Activated CD4-positive, CD25-positive, alpha-beta regulatory T cell (primary cell): ENCODE measurements around the gene METRNL.
A peak's percentile ranks its signal among the peaks of the same experiment; 100 is the strongest.
"Not testable (repeated sequence)": the region's sequence is repeated elsewhere in the genome, so short reads cannot be mapped to it uniquely, and the experiment has no call there.

Source experiments
- DNase-seq, 4 experiments: peaks; one replicate each; lab custom pipeline; 2025; lab: John Stamatoyannopoulos, UW

Gene METRNL

DNA sequence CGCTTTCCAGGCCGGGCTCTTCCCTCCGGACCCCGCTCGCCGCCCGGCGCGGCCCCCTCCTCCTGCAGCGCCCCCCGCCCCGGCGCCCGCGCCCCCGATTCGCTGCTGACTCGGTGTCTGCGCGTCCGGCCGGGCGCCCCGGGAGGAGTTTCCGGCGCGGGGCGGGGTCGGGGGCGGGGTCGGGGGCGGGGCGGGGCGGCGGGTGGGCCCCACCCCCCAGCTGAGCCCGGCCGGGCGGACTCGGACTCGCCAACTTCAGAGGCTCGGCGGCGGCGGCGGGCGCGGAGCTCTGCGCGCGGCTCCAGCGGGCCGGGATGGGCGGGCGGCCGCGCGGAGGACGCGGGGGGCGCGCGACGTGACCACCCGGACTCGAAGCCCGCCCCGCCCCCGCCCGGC lies at the start of gene METRNL:
Gene METRNL (plus strand): TSS at position 258 of the 396 bp plus-strand sequence. CDS start 207 bp downstream, outside the sequence.
- peak; percentile 30 to 55 (median 40) for DNase-seq

DNA sequence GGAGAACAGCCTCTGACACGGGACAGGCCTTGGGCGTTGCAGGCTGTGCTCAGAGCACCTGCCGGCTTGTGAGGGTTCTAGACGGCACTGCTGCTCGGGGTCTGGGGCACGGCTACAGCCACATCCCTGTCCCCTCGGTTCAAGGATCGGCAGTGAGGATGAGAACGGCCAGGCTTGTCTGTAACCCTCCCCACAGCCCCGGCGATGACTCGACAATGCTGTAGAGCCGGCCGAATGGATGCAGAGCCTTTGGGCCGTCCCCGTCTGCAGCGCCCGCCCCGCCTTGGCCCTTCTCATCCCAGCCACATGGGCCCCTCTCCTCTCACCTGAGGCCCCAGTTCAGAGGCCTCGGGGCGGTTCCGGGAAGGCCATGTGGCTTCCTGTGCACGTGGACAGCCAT lies 49.0 kb upstream of the METRNL start:
- DNase-seq, result no peak

DNA sequence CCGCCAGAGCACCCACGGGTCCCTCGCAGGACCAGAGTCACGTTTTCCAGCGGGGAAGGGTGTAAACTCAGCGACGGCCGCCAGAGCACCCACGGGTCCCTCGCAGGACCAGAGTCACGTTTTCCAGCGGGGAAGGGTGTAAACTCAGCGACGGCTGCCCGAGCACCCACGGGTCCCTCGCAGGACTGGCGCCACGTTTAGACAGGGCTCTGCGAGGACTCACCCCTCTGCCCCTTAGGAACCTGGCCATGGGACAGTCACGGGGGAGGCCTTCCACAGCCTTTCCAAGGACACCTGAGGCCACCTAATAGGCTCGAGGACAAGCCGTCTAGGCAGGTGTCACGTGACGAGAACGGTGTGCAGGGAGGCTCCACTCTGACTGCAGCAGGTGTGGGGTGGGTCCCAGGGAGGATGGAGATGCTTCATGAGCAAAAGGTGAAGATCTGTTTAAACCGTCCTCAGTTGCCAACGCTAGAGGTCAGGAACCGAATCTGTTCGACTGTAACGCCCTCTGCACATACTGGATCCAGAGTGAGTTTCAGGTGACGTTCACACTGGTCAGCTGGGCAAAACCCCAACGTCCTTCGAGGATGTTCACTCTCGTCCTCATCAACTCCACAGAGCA lies 48.0 kb upstream of the METRNL start:
- DNase-seq, result no peak

GRCh38 chr17:83031946-83032451 lies 47.4 kb upstream of the METRNL start:
- DNase-seq, result not testable (repeated sequence)

DNA sequence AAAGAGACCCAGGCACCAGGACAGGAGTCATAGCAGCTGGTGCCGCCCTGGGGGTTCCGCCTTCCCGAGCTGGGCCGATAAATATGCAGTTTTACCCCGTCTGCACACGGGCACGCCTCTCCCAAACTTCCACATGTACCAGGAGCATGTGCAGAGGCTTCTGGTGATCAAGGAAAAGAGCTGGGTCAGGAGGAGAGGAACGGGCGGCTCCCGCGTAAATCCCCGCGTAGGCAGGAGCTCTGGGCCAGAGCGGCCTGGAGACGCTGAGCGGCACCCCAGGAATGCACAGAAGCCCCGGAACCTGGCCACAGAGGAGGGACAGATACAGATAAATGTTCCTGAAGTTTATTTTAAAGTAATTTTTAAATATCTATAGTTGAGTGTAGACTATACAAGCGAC lies 46.6 kb upstream of the METRNL start:
- DNase-seq, result no peak

DNA sequence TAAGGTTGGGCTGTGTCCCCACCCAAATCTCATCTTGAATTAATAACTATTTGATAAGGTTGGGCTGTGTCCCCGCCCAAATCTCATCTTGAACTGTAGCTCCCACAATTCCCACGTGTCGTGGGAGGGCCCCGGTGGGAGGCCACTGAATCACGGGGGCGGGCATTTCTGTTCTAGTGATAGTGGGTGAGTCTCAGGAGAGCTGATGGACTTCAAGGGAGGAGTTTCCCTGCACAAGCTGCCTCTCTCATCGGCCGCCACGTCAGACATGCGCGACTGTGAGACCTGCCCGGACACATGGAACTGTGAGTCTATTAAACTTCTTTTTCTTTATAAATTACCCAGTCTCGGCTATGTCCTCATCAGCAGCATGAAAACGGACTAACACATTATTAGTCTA lies 44.9 kb upstream of the METRNL start:
- no peak for DNase-seq

- DNase-seq, result no peak
Observed at GRCh38 chr17:83035722-83036121, 43.7 kb upstream of the METRNL start.

DNA sequence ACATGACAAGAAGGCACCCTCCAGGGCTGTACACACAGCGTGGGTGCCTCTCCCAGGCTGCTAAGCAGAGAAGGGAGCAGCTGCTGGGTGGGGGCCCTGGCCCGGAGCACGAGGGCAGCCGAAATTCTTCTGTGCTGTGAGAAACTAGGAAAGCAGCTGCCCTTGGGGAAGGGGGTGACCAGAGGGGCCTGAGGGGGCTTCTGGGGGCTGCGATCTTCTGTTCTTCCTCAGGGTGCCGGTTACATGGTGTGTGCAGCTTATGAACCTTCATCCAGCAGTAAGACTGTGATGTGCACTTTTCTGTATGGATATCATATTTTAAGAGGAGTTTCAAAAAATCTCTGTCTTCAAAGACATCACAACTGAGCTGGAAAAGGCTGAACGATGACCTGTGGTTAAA lies 43.2 kb upstream of the METRNL start:
- no peak for DNase-seq

GRCh38 chr17:83036666-83037065 lies 42.7 kb upstream of the METRNL start:
- DNase-seq, result no peak

DNA sequence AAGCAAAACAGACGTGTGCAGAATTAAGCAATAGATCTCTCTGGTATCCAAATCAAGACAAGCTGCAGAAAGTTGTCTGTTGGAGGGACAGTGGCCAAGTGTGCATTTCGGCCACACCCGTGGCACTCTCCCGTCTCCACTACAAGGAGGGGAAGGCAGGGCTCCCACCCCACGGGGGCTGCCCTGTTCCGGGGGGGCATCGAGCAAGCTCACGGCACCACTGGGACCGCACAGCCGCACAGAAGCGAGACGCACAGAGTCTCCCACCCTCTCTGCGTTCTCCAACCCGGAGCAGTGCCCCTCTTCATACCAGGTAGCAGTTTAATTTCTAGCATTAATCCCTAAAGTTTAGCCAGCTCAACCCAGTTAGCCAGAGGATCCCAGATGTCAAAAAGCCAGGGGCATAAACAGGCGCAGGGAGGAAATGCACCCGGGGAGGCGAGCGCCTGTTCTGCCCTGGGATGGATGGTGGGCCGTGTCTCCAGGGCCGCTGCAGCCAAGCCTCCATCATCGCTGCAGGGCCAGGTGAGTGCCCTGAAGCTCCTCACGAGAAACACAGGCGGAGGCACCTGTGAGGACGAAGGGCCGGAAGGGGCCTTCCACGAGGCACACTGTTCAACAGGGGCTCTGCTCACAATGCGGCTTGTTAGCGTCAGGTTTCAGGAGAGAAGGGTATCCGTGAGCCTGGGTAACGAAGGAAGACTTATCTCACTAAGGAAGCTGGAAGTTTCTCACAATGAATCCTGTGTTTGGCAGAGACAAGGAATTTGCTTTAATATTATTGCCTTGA lies 42.1 kb upstream of the METRNL start:
- DNase-seq, result no peak

GRCh38 chr17:83037874-83038165 lies 41.6 kb upstream of the METRNL start:
- no peak for DNase-seq

GRCh38 chr17:83038983-83039382 lies 40.4 kb upstream of the METRNL start:
- DNase-seq, result not testable (repeated sequence)

DNA sequence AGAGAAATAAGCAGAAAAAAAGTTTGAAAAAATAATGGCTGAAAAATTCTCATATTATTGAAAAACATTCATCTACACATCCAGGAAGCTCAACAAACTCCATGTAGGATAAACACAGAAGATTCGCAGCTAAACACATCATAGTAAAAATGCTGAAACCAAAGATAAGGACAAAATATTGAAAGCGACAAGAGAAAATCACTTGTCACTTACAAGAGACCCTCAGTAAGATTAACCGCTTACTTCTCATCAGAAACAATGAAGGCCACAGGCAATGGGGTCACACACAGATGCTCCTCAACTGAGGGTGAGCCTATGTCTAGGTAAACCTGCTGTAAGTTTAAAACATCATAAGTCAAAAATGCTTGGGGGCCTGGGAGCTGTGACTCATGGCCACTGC lies 38.1 kb upstream of the METRNL start:
- DNase-seq, result no peak

DNA sequence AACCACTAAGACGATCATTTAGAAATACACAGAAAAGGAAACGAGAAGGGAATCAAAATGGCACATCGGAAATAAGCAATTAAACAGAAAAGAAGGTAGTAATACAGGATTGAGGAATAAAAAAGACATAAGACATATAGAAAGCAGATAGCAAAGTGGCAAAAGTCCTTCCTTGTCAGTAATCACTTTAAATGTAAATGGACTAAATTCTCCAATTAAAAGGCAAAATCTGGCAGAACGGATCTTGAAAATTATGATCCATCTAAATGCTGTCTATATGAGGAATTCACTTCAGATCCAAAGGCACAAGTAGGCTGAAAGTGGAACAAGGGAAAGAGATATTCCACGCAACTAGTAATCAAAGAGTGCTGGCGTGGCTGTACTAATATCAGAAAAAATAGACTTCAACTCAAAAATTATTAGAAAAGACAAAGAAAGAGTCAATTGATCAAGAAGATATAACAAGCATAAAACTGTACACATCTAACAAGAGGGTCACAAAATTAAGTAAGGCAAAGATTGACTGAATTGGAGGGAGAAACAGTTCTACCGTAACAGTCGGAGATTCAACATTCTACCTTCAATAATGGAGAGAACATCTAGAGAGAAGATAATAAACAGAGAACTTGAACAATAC lies 36.8 kb upstream of the METRNL start:
- DNase-seq, result no peak

- DNase-seq, result not testable (repeated sequence)
Observed at GRCh38 chr17:83044479-83044878, 34.9 kb upstream of the METRNL start.

DNA sequence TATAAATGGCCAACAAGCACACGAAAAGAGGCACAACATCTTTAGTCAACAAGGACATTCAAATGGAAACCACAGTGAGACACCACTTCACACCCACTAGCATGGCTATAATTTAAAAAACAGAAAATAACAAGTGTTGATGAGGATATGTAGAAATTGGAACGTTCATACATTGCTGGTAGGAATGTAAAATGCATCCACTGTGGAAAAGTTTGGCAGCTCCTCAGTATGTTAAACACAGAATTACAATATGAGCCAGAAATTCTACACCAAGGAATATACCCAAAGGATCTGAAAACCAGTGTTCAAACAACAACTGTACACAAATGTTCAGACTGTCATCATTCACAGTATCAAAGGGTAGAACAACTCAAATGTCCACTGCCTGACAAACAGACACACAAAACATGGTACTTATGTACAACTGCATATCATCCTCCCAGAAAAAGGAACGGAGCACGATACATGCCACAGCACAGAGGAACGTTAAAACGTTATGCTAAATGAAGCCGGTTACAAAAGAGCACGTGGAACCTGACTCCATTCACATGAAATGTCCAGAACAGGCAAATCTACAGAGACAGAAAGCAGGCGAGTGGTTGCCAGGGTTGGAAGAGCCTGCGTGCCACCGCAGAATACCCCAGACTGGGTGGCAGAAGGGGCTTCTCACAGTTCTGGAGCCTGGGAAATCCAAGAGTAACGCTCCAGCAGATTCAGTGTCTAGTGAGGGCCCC lies 32.8 kb upstream of the METRNL start:
- no peak for DNase-seq

DNA sequence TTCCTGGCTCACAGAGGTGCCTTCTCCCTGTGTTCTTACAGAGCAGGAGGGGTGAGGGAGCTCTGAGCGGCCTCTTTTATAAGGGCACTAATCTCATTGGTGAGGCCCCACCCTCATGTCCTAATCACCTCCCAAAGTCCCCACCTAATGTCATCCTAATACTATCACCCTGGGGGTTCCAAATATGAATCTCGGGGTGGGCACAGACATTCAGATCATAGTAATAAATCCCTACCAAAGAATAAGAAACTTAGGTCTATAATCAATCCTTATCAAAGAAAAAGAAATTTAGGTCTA lies 32.3 kb upstream of the METRNL start:
- DNase-seq, result no peak

DNA sequence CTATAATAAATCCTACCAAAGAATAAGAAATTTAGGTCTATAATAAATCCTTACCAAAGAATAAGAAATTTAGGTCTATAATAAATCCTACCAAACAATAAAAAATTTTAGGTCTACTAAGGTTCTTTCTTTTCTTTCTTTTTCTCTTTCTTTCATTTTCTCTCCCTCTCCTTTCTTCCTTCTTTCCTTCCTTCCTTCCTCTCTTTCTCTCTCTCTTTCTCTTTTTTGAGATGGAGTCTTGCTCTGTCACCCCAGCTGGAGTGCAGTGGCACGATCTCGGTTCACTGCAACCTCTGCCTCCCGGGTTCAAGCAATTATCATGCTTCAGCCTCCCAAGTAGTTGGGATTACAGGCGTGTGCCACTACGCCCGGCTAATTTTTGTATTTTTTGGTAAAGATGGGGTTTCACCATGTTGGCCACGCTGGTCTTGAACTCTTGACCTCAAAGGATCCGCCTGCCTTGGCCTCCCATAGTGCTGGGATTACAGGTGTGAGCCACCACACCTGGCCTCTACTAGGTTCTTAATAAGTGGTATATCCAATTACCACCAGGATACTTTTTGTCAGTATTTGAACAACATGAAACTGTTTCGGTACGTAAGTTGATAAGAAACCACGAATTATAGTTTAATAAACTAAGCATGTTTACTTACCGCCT lies 31.5 kb upstream of the METRNL start:
- DNase-seq, result not testable (repeated sequence)

DNA sequence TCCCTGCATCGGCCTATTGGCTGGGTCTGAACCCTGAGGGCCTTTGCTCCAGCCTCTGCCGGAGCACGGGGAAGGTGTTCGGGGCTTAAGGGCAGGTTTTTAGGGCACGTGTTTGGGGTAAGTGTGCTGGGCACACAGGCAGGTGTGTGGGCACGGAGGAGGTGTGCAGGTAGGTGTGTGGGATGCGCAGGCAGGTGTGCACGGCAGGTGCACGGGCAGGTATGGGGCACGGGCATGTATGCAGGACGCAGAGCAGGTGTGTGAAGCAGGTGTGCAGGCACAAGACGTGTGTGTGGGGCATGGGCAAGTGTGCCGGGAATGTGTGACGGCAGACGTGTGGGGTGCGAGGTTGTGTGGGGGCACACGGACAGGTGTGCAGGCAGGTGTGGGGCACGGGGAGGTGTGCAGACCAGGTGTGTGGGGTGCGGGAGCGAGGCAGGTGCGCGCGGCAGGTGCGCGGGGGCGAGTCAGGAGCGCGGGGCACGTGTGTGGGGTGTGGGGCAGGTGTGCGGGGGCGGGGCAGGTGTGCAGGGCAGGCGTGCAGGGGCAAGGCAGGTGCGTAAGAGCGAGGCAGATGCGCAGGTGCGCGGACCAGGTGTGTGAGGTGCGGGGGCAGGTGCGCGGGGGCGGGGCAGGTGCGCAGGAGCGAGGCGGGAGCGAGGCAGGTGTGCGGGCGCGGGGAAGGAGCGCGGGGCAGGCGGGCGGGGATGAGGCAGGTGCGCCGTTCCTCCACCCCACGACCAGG lies 28.6 kb upstream of the METRNL start:
- no peak for DNase-seq

- DNase-seq, result peak; percentile 94 to 100 (median 96)
Observed at GRCh38 chr17:83051396-83052240, 27.8 kb upstream of the METRNL start.

DNA sequence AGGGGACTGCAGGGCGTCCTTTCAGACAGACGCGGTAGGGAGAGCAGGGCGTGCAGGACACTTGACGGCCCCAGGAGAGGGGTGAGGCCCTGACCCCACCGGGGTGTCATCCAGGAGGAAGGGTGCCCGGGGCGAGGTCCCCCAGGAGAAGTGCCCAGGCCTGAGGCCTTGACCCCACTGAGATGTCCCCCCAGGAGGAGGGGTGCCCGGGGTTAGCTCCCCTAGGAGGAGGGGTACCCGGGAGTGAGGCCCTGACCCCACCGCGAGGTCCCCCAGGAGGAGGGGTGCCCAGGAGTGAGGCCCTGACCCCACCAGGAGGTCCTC lies 27.2 kb upstream of the METRNL start:
- DNase-seq, result no peak
